Mesenchymal stem cell (in vitro differentiated cells and primary cell): ENCODE data around the gene CCDC116.

Experiments used
- DNase-seq: peaks from one replicate; pipeline ENCODE4 v3.0.0-alpha.2; 2013
- H2AFZ ChIP-seq: one replicate; pipeline ENCODE4 v1.6.1; 2013; ENCODE audit warnings: low read depth, mild to moderate bottlenecking, control low read depth, inconsistent platforms, low read length, moderate library complexity
- H2AK5ac ChIP-seq: 2 replicates; pipeline ENCODE4 v1.6.1; 2013; ENCODE audit warnings: low read length, moderate library complexity, mild to moderate bottlenecking, inconsistent platforms; ENCODE audit not compliant: severe bottlenecking
- H2BK120ac ChIP-seq: one replicate; pipeline ENCODE4 v1.6.1; 2013; ENCODE audit warnings: low read depth, mild to moderate bottlenecking, inconsistent platforms, low read length, moderate library complexity
- H2BK12ac ChIP-seq, 2 experiments: one replicate each; pipeline ENCODE4 v1.6.1; 2013; ENCODE audit warnings: inconsistent platforms in 2 of 2, low read length in 2 of 2, mild to moderate bottlenecking in 2 of 2, moderate library complexity in 2 of 2, control low read depth in 1 of 2
- H2BK15ac ChIP-seq: one replicate; pipeline ENCODE4 v1.6.1; 2013; ENCODE audit warnings: mild to moderate bottlenecking, low read depth, inconsistent platforms; ENCODE audit not compliant: poor library complexity, severe bottlenecking
- H2BK5ac ChIP-seq: 2 replicates; pipeline ENCODE4 v1.6.1; 2013; ENCODE audit warnings: low read depth, mild to moderate bottlenecking, low read length, control low read depth, inconsistent platforms; ENCODE audit not compliant: poor library complexity, severe bottlenecking
- H3K14ac ChIP-seq, 2 experiments: one replicate each; pipeline ENCODE4 v1.6.1; 2013; ENCODE audit warnings: inconsistent platforms in 2 of 2, low read length in 2 of 2, control low read depth in 1 of 2, mild to moderate bottlenecking in 1 of 2, moderate library complexity in 1 of 2
- H3K18ac ChIP-seq, 2 experiments: one replicate each; pipeline ENCODE4 v1.6.1; 2013; ENCODE audit warnings: inconsistent platforms in 2 of 2, low read length in 2 of 2, control low read depth in 1 of 2, low read depth in 1 of 2, mild to moderate bottlenecking in 1 of 2
- H3K23ac ChIP-seq, 2 experiments: one replicate each; pipeline ENCODE4 v1.6.1; 2013; ENCODE audit warnings: inconsistent platforms in 2 of 2, low read length in 2 of 2, mild to moderate bottlenecking in 2 of 2, moderate library complexity in 2 of 2, control low read depth in 1 of 2
- H3K27ac ChIP-seq: 2 replicates; pipeline ENCODE4 v1.5.1; 2013; ENCODE audit warnings: mild to moderate bottlenecking, moderate library complexity, low read length, control low read depth, inconsistent platforms; ENCODE audit not compliant: poor library complexity, severe bottlenecking
- H3K27me3 ChIP-seq, 2 experiments: 2 replicates each; pipeline versions ENCODE4 v1.6.1 to v1.7.0; 2013; ENCODE audit warnings: low read length in 2 of 2, mild to moderate bottlenecking in 2 of 2, moderate library complexity in 2 of 2, control low read depth in 1 of 2, inconsistent platforms in 1 of 2; ENCODE audit not compliant: control insufficient read depth in 1 of 2, insufficient read depth in 1 of 2
- H3K36me3 ChIP-seq, 2 experiments: 2 replicates each; pipeline versions ENCODE4 v1.6.1 to v1.7.0; 2013; ENCODE audit warnings: low read length in 2 of 2, control low read depth in 1 of 2, inconsistent platforms in 1 of 2, low read depth in 1 of 2, mild to moderate bottlenecking in 1 of 2; ENCODE audit not compliant: insufficient read depth in 2 of 2, control insufficient read depth in 1 of 2
- H3K4ac ChIP-seq, 2 experiments: one replicate each; pipeline ENCODE4 v1.6.1; 2013; ENCODE audit warnings: inconsistent platforms in 2 of 2, low read length in 2 of 2, mild to moderate bottlenecking in 2 of 2, moderate library complexity in 2 of 2, control low read depth in 1 of 2, low read depth in 1 of 2
- H3K4me1 ChIP-seq: 2 replicates; pipeline ENCODE4 v1.6.1; 2013; ENCODE audit warnings: low read depth, low read length, control low read depth; ENCODE audit not compliant: control insufficient read depth, insufficient read depth
- H3K4me2 ChIP-seq: 2 replicates; pipeline ENCODE4 v1.6.1; 2013; ENCODE audit warnings: low read length, mild to moderate bottlenecking, inconsistent platforms; ENCODE audit not compliant: poor library complexity, severe bottlenecking
- H3K4me3 ChIP-seq, 2 experiments: 2 replicates each; pipeline versions ENCODE4 v1.5.1 to v1.7.0; 2013; ENCODE audit warnings: low read length in 2 of 2, mild to moderate bottlenecking in 2 of 2, control low read depth in 1 of 2, low read depth in 1 of 2; ENCODE audit not compliant: insufficient read depth in 1 of 2
- H3K79me1 ChIP-seq: replicated peaks from 2 replicates; pipeline ENCODE4 v1.6.1; 2013; ENCODE audit warnings: mild to moderate bottlenecking, control low read depth, low read length, inconsistent platforms; ENCODE audit not compliant: poor library complexity, severe bottlenecking
- H3K9ac ChIP-seq: 2 replicates; pipeline ENCODE4 v1.7.0; 2013; ENCODE audit warnings: mild to moderate bottlenecking, low read length, moderate library complexity
- H3K9me3 ChIP-seq: 2 replicates; pipeline ENCODE4 v1.7.0; 2013; ENCODE audit warnings: mild to moderate bottlenecking, low read length; ENCODE audit not compliant: control insufficient read depth
- H4K8ac ChIP-seq: one replicate; pipeline ENCODE4 v1.6.1; 2013; ENCODE audit warnings: inconsistent platforms, mild to moderate bottlenecking, low read length, moderate library complexity
- H4K91ac ChIP-seq: one replicate; pipeline ENCODE4 v1.6.1; 2013; ENCODE audit warnings: mild to moderate bottlenecking, low read length, inconsistent platforms
- WGBS: methylation state at CpG from one replicate; pipeline ENCODE4 v1.1.7; 2013; ENCODE audit warnings: mixed read lengths; 5-methylcytosine and 5-hydroxymethylcytosine counted together

The CCDC116 gene

GRCh38 chr22:21598302-21598701 is 34.3 kb upstream of the CCDC116 start:
- Histone ChIP-seq H3K36me3 (peaks cover 41 to 42% of the 10 kb centered on the region in 2 experiments), H2AK5ac (no peak overlapping the region)

GRCh38 chr22:21599053-21599893 is 33.3 kb upstream of the CCDC116 start:
- Histone ChIP-seq H3K27ac (no peak overlapping the region), H3K4me1 (peaks cover 2% of the 10 kb centered on the region), H3K4ac (no peak overlapping the region), H3K18ac (no peak overlapping the region), H4K91ac (no peak overlapping the region), H3K27me3 (no peaks in the 10 kb centered on the region), H3K14ac (no peak overlapping the region), H2AFZ (no peak overlapping the region), H3K36me3 (peaks cover 31 to 33% of the 10 kb centered on the region in 2 experiments), H3K4me2 (no peak overlapping the region), H2BK5ac (no peak overlapping the region), H2AK5ac (no peak overlapping the region), H3K23ac (no peak overlapping the region), H3K9me3 (no peaks in the 10 kb centered on the region), H3K4me3 (no peak overlapping the region), H3K9ac (no peak overlapping the region), H3K79me1 (no peaks in the 10 kb centered on the region), H2BK12ac (no peak overlapping the region), H2BK120ac (no peak overlapping the region), H4K8ac (no peak overlapping the region), H2BK15ac (no peak overlapping the region)
- WGBS, result 94% methylated on average over 5 of the region's 6 CpGs
- no peak for DNase-seq

More at GRCh38 chr22:21598302-21598701, 34.3 kb upstream of the CCDC116 start:
- no peaks in the 10 kb centered on the region for H3K9me3 ChIP-seq
- H3K14ac ChIP-seq, result no peak overlapping the region
- H3K27ac ChIP-seq, result no peak overlapping the region
- H4K91ac ChIP-seq, result no peak overlapping the region
- H3K23ac ChIP-seq, result no peak overlapping the region
- no peak for DNase-seq
- H2AFZ ChIP-seq, result no peak overlapping the region
- no peak overlapping the region for H3K18ac ChIP-seq
- H3K4me2 ChIP-seq, result no peak overlapping the region
- no peak overlapping the region for H3K9ac ChIP-seq
- H3K4me1 ChIP-seq, result peaks cover 5% of the 10 kb centered on the region
- H2BK5ac ChIP-seq, result no peak overlapping the region
- H4K8ac ChIP-seq, result no peak overlapping the region
- no peak overlapping the region for H2BK15ac ChIP-seq
- 100% methylated on average over 1 of the region's 3 CpGs for WGBS
- no peak overlapping the region for H2BK120ac ChIP-seq
- H3K4me3 ChIP-seq, result no peak overlapping the region
- H3K4ac ChIP-seq, result no peak overlapping the region
- H3K79me1 ChIP-seq, result no peaks in the 10 kb centered on the region
- no peaks in the 10 kb centered on the region for H3K27me3 ChIP-seq
- H2BK12ac ChIP-seq, result no peak overlapping the region

- Histone ChIP-seq H3K79me1 (peaks cover 3% of the 10 kb centered on the region), H4K8ac (no peak overlapping the region), H3K9ac (no peak overlapping the region), H3K4me2 (no peak overlapping the region), H3K23ac (no peak overlapping the region), H3K27ac (no peak overlapping the region), H3K4ac (no peak overlapping the region), H3K18ac (no peak overlapping the region), H2BK12ac (no peak overlapping the region), H3K27me3 (no peaks in the 10 kb centered on the region), H4K91ac (no peak overlapping the region), H2AK5ac (no peak overlapping the region), H2BK15ac (no peak overlapping the region), H3K36me3 (peaks cover 5 to 15% of the 10 kb centered on the region in 2 experiments), H2BK120ac (no peak overlapping the region), H2BK5ac (no peak overlapping the region), H3K14ac (no peak overlapping the region), H2AFZ (no peak overlapping the region), H3K4me3 (no peak overlapping the region), H3K9me3 (no peaks in the 10 kb centered on the region), H3K4me1 (peaks cover 6% of the 10 kb centered on the region)
- over 99% methylated on average over 6 of the region's 6 CpGs for WGBS
- DNase-seq, result no peak
These were observed 30.0 kb upstream of the CCDC116 start for GRCh38 chr22:21602579-21602978.

- Histone ChIP-seq H3K79me1 (peaks cover 3% of the 10 kb centered on the region), H3K14ac (no peak overlapping the region), H3K27ac (no peak overlapping the region), H3K18ac (no peak overlapping the region), H2BK12ac (no peak overlapping the region), H3K27me3 (no peaks in the 10 kb centered on the region), H3K4me2 (no peak overlapping the region), H2BK120ac (no peak overlapping the region), H3K4me3 (no peak overlapping the region), H3K36me3 (peaks cover 3 to 15% of the 10 kb centered on the region in 2 experiments), H3K9ac (no peak overlapping the region), H2AK5ac (no peak overlapping the region), H3K4ac (no peak overlapping the region), H2AFZ (no peak overlapping the region), H4K8ac (no peak overlapping the region), H3K23ac (no peak overlapping the region), H3K9me3 (no peaks in the 10 kb centered on the region), H2BK15ac (no peak overlapping the region), H2BK5ac (no peak overlapping the region), H4K91ac (no peak overlapping the region), H3K4me1 (peaks cover 7% of the 10 kb centered on the region)
- WGBS, result 96% methylated on average over 8 of the region's 9 CpGs
- DNase-seq, result no peak
These were observed 28.6 kb upstream of the CCDC116 start for GRCh38 chr22:21603973-21604372.
